GM18951 (cell line): Measurements from ENCODE around the gene CUEDC1.

Experiments used
- POLR2A ChIP-seq: IDR thresholded peaks from 4 replicates; pipeline ENCODE4 v1.6.1; 2011; ENCODE audit warnings: mild to moderate bottlenecking; ENCODE audit not compliant: insufficient read length, insufficient read depth; ENCODE audit errors: extremely low read depth
- in situ Hi-C: fragments of 300-500 bp; cut with MboI; formaldehyde crosslinking; loops from one replicate; pipeline ENCODE4 v1.12.0; 2022; ENCODE audit warnings: low sequenced_read_pairs, mixed read lengths, inconsistent platforms; ENCODE audit not compliant: unreplicated experiment

Gene CUEDC1

DNA sequence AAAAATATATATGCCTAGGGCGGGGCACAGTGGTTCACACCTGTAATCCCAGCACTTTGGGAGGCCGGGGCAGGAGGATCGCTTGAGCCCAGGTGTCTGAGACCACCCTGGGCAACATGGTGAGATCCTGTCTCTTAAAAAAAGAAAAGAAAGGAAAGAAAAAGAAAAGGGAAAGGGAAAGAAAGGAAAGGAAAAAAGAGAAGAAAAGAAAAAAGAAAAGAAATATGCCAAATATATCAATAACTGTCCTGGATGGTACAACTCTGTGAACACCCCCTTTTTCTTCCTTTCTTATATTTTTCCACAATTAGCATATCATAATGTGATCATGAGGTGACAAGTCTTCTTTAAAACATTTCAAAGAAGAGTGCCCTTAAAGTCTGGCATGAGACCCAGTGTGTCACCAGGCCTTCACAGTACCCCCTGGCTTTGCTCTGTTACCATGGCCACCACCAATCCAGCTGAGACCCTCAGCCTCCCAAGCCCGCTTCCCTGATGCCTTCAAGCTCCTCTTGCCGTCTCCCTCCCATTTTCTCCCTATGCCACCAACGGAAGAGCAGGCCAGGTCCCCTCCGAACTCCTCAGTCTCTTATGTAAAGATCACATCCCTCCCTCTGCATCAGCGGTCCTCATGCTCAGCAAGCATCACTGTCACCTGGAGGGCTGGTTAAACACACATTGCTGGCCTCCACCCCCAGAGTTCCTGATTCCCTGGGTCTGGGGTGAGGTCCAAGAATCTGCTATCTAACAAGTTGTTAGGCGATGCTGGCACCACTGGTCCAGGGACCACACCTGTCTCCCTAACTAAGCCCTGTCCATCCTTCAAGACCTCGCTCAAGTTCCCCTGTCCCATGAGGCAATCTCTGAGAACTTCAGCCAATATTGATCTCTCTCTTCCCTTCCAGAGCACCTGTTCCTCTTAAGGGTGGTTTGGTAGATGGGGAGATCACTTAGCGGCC is 44.5 kb downstream of the CUEDC1 start:
- TF ChIP-seq POLR2A: no peak
- in situ Hi-C loops: no loop called here

DNA sequence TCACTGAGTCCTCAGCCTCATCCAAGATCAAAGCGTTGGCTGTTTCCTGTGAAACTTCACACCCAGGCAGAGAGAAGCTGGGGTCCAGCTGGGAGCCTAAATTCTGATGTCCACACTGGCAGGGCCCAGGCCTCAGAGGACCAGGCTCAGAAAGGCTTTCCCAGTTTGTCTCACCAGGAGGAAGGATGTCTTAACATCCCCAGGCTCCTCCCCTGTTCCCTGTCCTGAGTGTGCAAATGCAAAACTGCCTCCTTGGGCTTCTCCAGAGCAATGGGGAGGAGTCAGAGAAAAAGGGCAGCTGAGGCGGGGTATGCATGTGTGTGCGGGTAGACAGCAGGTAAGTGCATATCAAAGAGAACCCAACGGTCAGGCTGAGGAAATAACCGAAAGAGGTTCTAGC is 45.7 kb downstream of the CUEDC1 start:
- no peak for TF ChIP-seq POLR2A
- in situ Hi-C loops: loop anchor here (5.0 kb wide), 1 partner anchor 38 kb away; no protein-coding TSS in a partner anchor

DNA sequence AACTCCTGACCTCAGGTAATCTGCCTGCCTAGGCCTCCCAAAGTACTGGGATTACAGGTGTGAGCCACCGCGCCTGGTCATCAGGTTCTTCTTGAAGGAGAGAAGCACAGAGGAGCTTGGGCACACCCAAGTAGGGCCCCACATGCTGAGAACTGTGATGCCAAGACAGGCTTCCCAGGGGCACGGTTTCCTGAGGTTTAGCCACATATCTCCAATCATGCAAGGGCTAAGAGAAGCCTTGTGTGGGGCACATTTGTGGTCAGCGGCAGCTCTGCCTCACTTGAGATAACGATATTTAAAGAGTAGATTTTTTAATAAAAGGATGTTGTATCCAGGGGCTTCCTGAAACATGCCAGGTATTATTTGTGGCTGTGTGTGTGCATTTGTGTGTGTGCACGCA is 46.9 kb downstream of the CUEDC1 start:
- in situ Hi-C loops: loop anchor here (5.0 kb wide), 1 partner anchor 39 kb away; no protein-coding TSS in a partner anchor
- no peak for TF ChIP-seq POLR2A

DNA sequence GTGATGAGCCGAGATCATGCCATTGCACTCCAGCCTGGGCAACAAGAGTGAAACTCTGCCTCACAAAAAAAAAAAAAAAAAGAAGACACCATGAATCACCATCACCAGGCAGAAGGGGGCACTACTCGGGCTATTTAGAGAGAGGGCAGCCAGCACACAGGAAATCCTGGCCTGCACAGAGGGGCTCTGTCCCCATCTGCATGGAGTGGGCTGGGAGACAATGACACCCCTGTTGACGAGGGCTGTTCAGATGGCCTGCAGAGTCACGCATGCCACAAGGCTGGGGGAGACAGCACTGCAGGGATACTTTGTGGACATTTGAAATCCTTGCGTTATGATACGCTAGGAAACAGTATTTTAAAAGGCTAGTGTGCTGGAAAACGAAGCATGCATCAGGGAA is 48.3 kb downstream of the CUEDC1 start:
- TF ChIP-seq POLR2A: no peak

DNA sequence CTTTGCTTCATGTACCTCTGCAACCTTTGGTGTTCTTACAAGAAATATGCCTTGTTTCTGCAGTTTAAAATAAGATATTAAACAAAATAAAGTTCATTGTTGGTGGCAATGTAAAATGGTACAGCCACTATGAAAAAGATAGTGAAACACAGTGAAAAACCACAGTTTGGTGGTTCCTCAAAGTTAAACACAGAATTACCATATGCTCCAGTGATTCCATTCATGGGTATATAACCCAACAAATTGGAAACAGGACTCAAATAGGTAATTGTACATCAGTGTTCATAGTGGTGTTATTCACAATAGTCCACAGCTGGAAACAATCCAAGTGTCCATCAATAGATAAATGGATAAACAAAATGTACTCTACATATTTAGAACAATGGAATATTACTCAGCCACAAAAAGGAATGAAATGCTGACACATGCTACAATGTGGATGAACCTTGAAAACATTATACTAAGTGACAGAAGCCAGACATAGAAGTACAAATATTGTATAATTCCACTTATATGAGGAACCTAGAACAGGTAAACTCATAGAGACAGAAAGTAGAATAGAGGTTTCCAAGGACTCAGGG is 49.2 kb downstream of the CUEDC1 start:
- in situ Hi-C loops: loop anchor here (5.0 kb wide), 1 partner anchor 41 kb away; no protein-coding TSS in a partner anchor
- no peak for TF ChIP-seq POLR2A

More for the DNA sequence above, 48.3 kb downstream of the CUEDC1 start:
- in situ Hi-C loops: loop anchor here (5.0 kb wide), 1 partner anchor 40 kb away; no protein-coding TSS in a partner anchor

DNA sequence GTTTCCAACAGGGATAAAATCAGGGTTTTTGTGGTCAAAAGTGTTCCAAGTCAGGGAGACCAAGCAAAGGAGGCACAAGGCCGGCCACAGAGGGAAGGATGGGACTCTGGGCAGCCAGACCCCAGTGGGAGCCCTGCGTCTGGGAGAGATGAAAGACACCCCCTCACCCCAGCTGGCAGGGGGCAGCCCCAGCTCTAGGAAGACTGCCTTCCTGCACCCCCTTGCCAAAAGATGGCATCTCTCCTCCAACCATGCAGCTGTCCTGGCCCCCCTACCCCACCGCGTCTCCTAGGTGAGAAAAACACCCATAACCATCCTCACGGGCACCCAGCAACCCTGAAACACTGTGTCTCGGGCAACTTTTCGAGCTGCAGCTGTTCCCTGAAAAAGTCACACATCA is 51.3 kb downstream of the CUEDC1 start:
- in situ Hi-C loops: no loop called here
- TF ChIP-seq POLR2A: no peak

DNA sequence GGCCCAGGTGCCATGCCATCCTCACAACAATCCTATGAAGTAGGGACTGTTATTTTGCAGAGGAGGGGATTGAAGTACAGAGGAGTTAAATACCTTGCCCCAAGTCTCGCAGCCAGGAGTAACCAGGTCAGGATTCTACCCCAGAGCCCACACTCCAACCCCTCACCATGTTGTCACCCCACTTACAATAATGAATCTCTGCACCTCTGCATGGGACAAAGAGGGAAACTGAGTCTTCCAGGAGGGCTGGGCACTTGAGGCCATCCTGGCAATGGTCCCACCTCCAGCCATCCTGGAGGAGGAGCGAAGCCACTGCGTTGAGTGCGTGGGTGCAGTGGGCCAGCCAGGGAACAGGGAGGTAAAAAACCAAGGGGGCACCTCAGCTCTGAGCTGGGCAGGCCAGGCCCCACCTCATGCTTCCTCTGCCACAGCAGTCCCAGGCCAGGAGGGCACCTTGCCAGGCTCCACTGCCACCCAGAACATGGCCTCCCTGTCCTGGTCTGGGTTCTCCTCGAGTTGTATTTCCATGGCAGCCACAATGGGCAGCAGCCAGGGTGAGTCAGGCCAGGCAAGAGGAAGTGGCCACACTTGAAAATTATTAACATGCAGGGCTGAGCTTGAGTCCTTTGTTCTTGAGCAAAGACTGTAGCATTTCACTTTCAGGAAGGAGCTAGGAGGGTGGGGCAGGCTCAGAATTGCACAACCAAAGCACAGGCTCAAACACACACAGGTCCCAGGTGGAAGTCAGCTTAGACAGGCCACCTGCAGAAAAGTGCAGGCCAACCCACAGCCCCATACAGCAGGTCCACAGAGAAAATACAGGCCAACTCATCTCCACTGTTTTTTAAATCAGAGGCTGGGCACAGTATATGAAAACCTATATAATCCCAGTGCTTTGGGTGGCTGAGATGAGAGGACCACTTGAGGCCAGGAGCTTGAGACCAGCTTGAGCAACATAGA is 52.1 kb downstream of the CUEDC1 start:
- in situ Hi-C loops: no loop called here
- no peak for TF ChIP-seq POLR2A

DNA sequence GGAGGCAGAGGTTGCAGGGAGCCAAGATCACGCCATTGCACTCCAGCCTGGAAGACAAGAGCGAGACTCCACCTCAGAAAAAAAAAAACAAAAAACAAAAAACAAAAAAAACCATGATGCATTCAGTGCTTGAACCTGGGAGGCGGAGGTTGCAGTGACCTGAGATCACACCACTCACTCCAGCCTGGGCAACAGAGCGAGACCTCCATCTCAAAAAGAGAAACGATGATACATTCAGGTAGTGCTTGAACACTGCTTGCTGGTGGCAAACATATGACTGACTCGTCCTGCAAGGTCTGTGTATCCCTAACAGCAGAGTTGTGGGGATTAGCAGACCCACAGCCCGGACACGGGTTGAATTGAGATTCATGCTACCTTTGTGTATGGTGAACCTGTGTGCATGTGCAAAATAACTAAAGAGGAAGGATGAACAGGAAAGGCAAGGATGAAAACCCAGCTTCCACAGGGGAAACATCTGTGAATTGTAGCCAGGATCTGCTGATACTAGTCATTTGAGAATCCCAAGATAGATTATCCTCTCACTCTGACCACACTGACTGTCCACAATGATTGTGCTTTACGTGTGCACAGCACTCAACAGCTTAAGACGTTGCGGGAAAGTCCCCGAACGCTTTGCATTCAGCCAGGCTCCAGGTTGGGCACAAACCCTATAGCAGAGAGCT is 53.0 kb downstream of the CUEDC1 start:
- peak; percentile 22 for TF ChIP-seq POLR2A
- in situ Hi-C loops: no loop called here

DNA sequence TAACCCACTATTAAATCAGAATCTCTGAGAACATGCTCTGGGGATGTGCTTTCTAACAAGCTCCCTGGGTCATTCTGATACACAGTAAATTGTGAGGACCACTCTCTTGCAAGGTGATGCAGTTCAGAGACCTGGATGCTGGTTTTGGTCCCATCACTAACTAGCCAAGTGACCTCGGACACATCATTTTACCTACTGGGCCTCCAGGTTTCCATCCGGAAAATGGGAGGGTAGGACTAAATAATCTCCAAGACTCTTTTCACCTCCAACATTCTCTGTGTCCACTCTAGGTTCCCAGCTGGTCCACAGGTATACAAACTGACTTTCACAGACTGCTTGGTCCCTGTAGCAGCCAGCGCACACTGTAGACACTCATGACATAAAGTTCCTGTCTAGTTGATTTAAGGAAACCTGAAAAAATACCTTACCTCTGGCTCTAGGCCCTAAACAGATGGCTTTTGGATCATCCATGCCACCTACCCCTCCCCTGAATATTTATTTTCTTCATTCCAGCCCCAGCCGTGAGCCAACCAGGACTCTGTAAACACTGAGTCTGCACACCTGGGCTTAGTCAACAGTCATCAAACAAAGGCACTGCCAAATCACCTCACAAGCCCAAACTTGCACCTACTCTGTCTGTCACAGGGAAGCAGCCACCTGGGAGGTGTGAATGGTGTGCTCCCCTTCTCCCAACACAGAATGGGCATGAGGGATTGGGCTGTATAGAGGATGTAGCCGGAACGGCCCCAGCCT is 54.0 kb downstream of the CUEDC1 start:
- in situ Hi-C loops: no loop called here
- TF ChIP-seq POLR2A: no peak

DNA sequence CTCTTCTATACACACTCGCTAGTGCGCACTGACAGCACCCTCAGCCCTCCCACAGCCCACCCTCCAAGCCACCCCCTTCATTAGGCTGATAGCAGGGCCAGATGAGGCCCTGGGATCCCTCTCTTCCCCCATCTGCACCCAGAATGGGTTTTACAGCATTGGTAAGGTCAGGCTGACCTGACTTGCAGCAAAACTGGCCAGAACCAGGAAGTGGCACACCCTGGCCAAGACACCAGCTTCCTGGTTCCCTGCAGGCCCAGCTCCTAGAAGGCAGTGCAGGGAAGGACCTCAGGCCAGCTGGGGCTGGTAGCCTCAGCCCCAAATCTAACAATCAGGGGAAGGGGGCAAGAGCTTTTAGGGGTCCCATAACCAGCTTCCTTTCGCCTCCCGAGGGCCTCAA is 55.4 kb downstream of the CUEDC1 start:
- in situ Hi-C loops: loop anchor here (10.0 kb wide), 1 partner anchor 105 kb away; the partner anchor contains the start of gene SRSF1

DNA sequence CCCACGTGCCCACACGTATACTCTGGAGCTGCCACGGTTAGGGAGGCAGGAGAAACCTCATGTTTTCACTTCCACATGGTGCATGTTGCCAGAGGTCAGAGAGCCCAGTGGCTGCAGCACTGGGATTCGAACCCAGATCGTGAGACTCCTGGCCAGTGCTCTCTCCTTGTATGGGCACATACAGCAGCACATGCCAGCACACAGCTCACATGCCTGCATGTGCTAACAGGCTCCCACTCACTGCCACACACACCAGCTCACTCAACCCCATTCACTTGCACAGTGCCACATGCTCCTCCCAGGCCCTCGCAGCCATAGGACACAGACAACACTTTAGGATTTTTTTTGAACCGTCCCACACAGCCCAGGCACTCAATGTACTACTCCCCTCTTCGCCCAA is 55.8 kb downstream of the CUEDC1 start:
- no peak for TF ChIP-seq POLR2A
- in situ Hi-C loops: loop anchor here (10.0 kb wide), 1 partner anchor 105 kb away; the partner anchor contains the start of gene SRSF1

More for the DNA sequence above, 55.4 kb downstream of the CUEDC1 start:
- TF ChIP-seq POLR2A: no peak

DNA sequence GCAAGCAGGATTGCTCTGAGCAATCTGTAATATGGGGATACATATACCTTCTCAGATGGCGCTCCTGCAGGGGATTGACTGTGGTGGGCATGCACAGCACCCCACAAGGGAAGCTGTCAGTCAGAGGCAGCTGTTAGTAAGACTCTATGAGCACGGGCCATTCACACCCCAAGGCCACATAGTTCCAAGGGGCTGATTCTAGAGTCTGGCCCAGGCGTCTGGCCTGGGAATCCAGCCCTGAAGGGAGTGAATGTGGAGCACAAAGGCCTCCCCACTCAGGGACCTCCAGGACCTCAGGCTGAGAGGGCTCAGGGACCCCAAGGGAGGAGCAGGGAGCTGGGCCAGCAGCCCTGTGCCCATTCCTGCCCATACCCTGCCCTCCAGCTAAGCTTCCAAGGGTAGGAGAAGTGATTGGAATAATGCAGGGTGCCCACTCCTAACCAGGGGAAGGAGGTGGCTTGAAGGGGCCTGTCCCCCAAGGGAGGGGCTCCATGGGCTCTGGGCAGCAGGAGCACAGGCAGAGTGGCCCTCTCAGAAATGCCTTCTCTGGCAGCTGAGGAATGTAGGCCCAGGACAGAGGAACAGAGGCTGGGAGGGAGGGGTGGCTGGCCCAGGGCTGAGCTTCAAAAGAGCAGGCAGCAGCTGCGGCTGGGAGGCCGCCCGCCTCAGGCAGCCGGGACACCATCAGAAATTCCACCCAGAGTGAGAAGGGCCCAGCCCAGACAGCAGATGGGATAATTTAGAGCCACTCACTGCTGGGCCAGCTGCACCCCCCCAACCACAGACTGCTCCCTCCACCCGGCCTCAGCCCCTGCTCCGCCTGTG is 56.5 kb downstream of the CUEDC1 start:
- in situ Hi-C loops: loop anchor here (10.0 kb wide), 1 partner anchor 106 kb away; the partner anchor contains the start of gene SRSF1
- TF ChIP-seq POLR2A: no peak
